IMR-90 (cell line): ENCODE measurements around the gene DLX1. TPM values are rescaled to one million over a fixed set of nuclear protein-coding genes. Genes with fewer than 3 reads are reported as not detected.

Experiments used
- CHD1 ChIP-seq: IDR thresholded peaks from 2 replicates; pipeline ENCODE4 v1.6.1; 2012; ENCODE audit warnings: low read depth, low read length, improper control_type of control experiment
- CTCF ChIP-seq: conservative IDR thresholded peaks from 2 replicates; pipeline ENCODE4 v1.5.1; 2012; ENCODE audit warnings: mild to moderate bottlenecking, low read depth, low read length, improper control_type of control experiment
- RAD21 ChIP-seq: IDR thresholded peaks from 2 replicates; pipeline ENCODE4 v1.6.1; 2012; ENCODE audit warnings: low read length, improper control_type of control experiment
- RFX5 ChIP-seq: IDR thresholded peaks from 2 replicates; pipeline ENCODE4 v1.8.0; 2012; ENCODE audit warnings: low read depth, mild to moderate bottlenecking, low read length, moderate library complexity
- polyA plus RNA-seq, 3 experiments: library from polyadenylated mRNA; depleted of rRNA; stranded (reverse); fragments of >200 nt; gene quantifications; 2 replicates each; pipeline ENCODE4 v1.2.3, GENCODE V29; 2012; ENCODE audit warnings: low replicate concordance in 1 of 3
- total RNA-seq: library from RNA; depleted of rRNA; stranded (reverse); fragments of >200 nt; gene quantifications from 2 replicates; pipeline ENCODE4 v1.2.3, GENCODE V29; 2012

DLX1 gene
- total and polyA plus RNA-seq, 2 of the 4 experiments (the other 2 are of a cell fraction): 0.36 to 2.2 TPM

- no peak for TF ChIP-seq CTCF
- no peak for TF ChIP-seq RAD21
- TF ChIP-seq CHD1: no peak
- no peak for TF ChIP-seq RFX5
Observed at GRCh38 chr2:172085460-172086159, at the start of gene DLX1 (continued).
